Gastroesophageal sphincter (tissue), 3 donors: Measurements from ENCODE around the gene MAP2K3.
"Not testable (repeated sequence)": the region's sequence is repeated elsewhere in the genome, so short reads cannot be mapped to it uniquely, and the experiment has no call there.

ENCODE experiments used
- EP300 ChIP-seq: sonication (generic); formaldehyde crosslinking; IDR thresholded peaks from one replicate; pipeline ENCODE4 v1.6.1; 2017; ENCODE audit warnings: antibody characterized with exemption, mild to moderate bottlenecking
- POLR2A ChIP-seq, 2 donors: fragments of 450-650 bp; IDR thresholded peaks; one replicate each; pipeline ENCODE4 v1.6.1; 2017; ENCODE audit warnings: antibody characterized with exemption in 2 of 2, mild to moderate bottlenecking in 2 of 2, moderate library complexity in 1 of 2
- TF ChIP-seq, protein P1 (sequence below), 4 experiments: fragments of 200-600 bp in 2 of 4; fragments of 450-650 bp in 2 of 4; sonication (generic) in 1 of 4; IDR thresholded peaks; one replicate each; pipeline ENCODE4 v1.5.1; 2017 to 2019; ENCODE audit warnings: antibody characterized with exemption in 4 of 4, mild to moderate bottlenecking in 2 of 4, moderate library complexity in 2 of 4

DNA sequence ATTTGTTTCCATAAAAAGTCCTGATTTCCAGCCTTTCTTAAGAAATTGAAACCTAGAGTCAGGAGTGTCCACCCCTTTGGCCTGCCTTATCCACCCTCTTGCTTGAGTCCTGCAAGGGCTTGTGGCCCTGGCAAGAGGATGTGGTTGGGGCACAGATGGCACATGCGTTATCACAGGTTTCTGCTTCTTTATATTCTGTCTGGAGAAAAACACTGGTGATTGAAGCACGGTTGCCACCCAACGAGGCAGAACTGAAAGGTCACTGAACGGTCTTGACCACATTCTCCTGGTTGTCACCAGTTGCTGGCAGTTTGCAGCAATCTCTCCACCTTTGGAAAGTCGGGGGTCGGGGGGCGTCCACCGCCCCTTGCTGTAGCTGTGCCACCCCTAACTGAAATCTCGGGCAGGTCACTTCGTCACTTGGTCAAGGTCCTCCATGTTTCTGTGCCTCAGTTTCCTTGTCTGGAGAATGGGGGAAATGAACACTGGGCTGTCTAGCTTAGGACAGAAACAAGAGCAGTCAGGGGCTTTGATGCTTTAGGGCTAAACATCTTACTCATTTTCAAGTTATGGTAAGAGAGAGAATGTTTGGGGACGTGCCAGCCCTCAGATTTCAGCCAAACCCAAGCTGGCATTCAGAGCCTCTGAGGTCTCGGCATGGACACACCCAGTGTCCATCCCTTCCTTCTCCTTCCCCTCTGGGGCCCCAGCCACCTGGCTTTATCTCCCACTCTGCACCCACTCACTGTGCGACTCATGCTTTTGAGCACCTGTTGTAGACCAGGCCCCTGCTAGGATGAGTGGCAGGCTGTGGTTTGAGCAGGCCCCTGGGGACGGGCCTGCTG is 63.8 kb downstream of the MAP2K3 start:
- TF ChIP-seq POLR2A (IDR thresholded peaks at IDR 0.05); EP300: not testable (repeated sequence)
- TF ChIP-seq, protein P1, sequence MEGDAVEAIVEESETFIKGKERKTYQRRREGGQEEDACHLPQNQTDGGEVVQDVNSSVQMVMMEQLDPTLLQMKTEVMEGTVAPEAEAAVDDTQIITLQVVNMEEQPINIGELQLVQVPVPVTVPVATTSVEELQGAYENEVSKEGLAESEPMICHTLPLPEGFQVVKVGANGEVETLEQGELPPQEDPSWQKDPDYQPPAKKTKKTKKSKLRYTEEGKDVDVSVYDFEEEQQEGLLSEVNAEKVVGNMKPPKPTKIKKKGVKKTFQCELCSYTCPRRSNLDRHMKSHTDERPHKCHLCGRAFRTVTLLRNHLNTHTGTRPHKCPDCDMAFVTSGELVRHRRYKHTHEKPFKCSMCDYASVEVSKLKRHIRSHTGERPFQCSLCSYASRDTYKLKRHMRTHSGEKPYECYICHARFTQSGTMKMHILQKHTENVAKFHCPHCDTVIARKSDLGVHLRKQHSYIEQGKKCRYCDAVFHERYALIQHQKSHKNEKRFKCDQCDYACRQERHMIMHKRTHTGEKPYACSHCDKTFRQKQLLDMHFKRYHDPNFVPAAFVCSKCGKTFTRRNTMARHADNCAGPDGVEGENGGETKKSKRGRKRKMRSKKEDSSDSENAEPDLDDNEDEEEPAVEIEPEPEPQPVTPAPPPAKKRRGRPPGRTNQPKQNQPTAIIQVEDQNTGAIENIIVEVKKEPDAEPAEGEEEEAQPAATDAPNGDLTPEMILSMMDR (IDR thresholded peaks at IDR 0.05): not testable (repeated sequence)
